Astrocyte of the cerebellum (primary cell): ENCODE measurements around the gene TMEM9B.
"Not testable (repeated sequence)": the region's sequence is repeated elsewhere in the genome, so short reads cannot be mapped to it uniquely, and the experiment has no call there.

Experiments
- DNase-seq: peaks from one replicate; pipeline ENCODE4 v3.0.0-alpha.2; 2011; ENCODE audit warnings: low read depth
- H3K4me3 ChIP-seq: 2 replicates; pipeline ENCODE4 v1.5.1; 2011; ENCODE audit warnings: mild to moderate bottlenecking, low read depth, low read length, moderate library complexity
- CTCF ChIP-seq: IDR thresholded peaks from 2 replicates; pipeline ENCODE4 v1.5.1; 2012; ENCODE audit warnings: low read length, low read depth, moderate library complexity, mild to moderate bottlenecking; ENCODE audit errors: missing control alignments
- in situ Hi-C: cut with HindIII; loops from 2 replicates; pipeline ENCODE4 v1.10.0; 2017; ENCODE audit warnings: low sequenced_read_pairs

Gene TMEM9B

DNA sequence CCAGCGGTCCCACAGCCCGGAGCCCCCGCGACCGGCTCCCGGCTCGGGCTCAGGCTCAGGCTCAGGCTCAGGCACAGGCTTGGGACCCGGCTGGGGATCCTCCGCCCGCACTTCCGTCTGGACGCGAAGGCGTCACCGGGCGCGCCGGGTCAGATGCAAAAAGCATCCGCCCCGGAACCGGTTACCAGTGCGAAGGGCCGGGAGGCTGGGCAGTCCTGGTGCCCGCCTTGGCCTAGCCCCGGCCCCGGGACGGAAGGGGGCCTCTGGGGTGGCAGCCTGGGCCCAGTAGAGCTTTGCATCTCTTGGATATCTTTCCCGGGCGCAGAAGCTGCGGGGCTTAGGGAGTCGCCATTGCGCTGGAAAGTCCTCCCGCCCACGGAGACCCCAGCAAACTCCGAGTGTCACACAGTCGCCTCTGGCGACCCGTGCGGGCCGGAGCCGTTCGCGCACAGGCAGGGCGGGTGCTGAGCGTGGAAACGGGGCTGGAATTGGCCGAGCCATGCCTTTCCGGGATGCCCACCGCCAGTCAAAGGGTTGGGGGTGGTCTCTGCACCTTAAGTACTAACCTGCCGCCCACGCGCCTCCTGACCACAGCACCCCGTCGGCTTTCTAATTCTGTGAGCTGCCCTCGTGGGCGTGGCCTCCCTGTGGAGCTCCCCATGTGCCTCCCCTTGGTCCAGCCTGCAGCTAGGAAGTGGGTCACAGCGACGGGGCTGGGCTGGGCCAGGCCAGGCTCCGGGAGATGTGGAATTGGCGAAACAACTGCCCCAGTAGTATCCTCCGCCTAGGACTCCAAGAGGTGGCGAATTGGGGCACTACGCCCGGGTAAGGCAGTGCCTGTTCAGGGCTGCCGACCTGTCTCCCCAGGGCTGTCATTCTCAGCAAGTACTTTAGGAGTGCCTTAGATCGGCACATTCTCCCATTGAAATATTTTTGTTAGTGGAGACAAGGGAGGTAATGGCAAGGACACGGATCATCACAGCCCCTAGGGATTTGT lies at the start of gene TMEM9B:
TMEM9B (minus strand) TSS at position 119 of the 997 bp plus-strand sequence. CDS start 129 bp downstream, outside the sequence.
- TF ChIP-seq CTCF: no peak
- peak; percentile 29 for DNase-seq
- in situ Hi-C loops: no loop called here
- H3K4me3 ChIP-seq: peak within 1 kb of the TSS; percentile 81

DNA sequence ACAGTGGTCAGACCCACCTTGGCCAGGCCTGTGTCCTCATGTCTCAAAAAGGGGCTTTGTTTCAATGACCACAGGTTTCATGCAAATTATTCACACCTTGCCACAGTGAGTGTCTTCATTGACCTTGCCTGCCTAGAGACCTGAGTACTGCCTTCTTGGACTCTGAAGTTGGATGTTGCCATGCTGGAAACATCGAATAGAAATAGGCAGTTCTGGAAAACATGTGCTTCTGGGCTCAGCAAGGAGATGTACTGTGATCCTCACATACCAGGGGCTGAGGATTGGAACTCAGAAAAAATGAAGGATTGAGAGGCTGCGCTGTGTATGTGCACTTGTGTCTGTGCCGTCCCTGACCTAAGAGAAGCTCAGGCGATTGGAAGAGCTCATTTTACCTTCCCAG lies 49.1 kb upstream of the TMEM9B start:
- in situ Hi-C loops: no loop called here

GRCh38 chr11:9009538-9009937 lies 45.3 kb upstream of the TMEM9B start:
- H3K4me3 ChIP-seq, in situ Hi-C loops, DNase-seq: not testable (repeated sequence)

More for the DNA sequence above, 49.1 kb upstream of the TMEM9B start:
- no peak overlapping the region for H3K4me3 ChIP-seq
- no peak for TF ChIP-seq CTCF
- DNase-seq: no peak

DNA sequence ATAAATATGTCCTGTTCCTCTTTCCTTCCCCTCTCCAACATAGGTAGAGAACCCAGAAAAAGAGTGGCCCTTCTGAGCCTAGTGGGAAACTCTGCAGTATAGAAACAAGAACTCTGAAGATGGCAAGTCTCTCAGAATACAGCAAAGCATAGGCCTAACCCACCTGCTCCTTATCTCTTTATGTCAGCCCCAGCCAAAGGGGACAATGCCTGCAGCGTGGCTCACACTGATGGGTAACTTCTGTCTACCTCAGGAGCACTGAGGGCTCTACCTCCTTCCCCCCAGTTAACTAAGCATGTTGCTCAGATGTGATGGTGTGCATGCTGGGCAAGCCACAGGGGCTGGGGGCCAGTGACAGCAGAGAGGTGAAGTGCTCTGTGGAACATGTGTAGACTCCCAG lies 44.4 kb upstream of the TMEM9B start:
- no peak for DNase-seq
- no peak for TF ChIP-seq CTCF
- no peak overlapping the region for H3K4me3 ChIP-seq
- in situ Hi-C loops: no loop called here

GRCh38 chr11:9008011-9008550 lies 43.8 kb upstream of the TMEM9B start:
- no peak overlapping the region for H3K4me3 ChIP-seq
- no peak for DNase-seq
- no peak for TF ChIP-seq CTCF
- in situ Hi-C loops: no loop called here

DNA sequence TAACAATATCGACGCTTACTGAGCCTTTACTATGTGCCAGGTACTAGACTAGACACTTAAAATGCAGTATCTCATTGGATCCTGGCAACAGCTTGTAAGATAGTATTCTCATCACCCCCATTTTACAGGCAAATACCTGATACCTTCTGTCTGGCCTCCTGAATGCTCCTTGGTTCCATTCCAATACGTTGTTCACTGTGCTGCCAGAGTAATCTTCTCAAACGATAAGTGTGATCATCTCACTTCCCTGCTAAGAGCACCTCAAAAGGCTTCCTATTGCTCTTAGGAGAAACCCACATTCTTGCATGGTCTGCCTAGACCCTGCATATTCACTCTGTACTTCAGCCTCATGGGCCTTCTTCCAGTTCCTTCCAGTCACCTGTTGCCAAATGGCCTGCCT lies 40.8 kb upstream of the TMEM9B start:
- H3K4me3 ChIP-seq: no peak overlapping the region
- DNase-seq: no peak
- TF ChIP-seq CTCF: no peak
- in situ Hi-C loops: no loop called here
